ENCODE results near the gene CHST6.
"Not testable (repeated sequence)": the region's sequence is repeated elsewhere in the genome, so short reads cannot be mapped to it uniquely, and the experiment has no call there.

CHST6 gene

GRCh38 chr16:75502916-75503605, 7.8 kb upstream of the CHST6 start:
- no peak for DNase-seq

- not testable (repeated sequence) for DNase-seq
These were observed 6.6 kb upstream of the CHST6 start for GRCh38 chr16:75501820-75502219.

- no peak for DNase-seq
These were observed 6.1 kb upstream of the CHST6 start for GRCh38 chr16:75501359-75501758.

GRCh38 chr16:75498605-75499322, 3.5 kb upstream of the CHST6 start:
- not testable (repeated sequence) for DNase-seq

- DNase-seq: no peak
These were observed 2.3 kb upstream of the CHST6 start for GRCh38 chr16:75497558-75497957.

- no peak for DNase-seq
These were observed 573 bp downstream of the CHST6 start for GRCh38 chr16:75494661-75495075.

- no peak for DNase-seq
These were observed 1.1 kb downstream of the CHST6 start for GRCh38 chr16:75494184-75494583.

- DNase-seq: no peak
These were observed 3.4 kb downstream of the CHST6 start for GRCh38 chr16:75491876-75492275.

GRCh38 chr16:75488322-75488721, 6.9 kb downstream of the CHST6 start:
- DNase-seq: no peak

GRCh38 chr16:75486676-75487313, 8.4 kb downstream of the CHST6 start:
- no peak for DNase-seq

GRCh38 chr16:75486014-75486675, 9.1 kb downstream of the CHST6 start:
- DNase-seq: no peak

- no peak for DNase-seq
These were observed 9.8 kb downstream of the CHST6 start for GRCh38 chr16:75485230-75486013.

- no peak for DNase-seq
These were observed 12.0 kb downstream of the CHST6 start for GRCh38 chr16:75483222-75483621.

- DNase-seq: no peak
These were observed 12.6 kb downstream of the CHST6 start for GRCh38 chr16:75482434-75483205.

GRCh38 chr16:75481475-75481874, 13.8 kb downstream of the CHST6 start:
- no peak for DNase-seq

GRCh38 chr16:75479421-75479990, 15.7 kb downstream of the CHST6 start:
- no peak for DNase-seq

GRCh38 chr16:75478480-75479345, 16.5 kb downstream of the CHST6 start:
- DNase-seq: no peak

GRCh38 chr16:75477680-75478473, 17.4 kb downstream of the CHST6 start:
- peak; percentile 98 for DNase-seq

- no peak for DNase-seq
These were observed 18.4 kb downstream of the CHST6 start for GRCh38 chr16:75476817-75477216.

GRCh38 chr16:75475420-75475847, 19.8 kb downstream of the CHST6 start:
- DNase-seq: no peak

Data from MV-4-11 (cell line).